Epithelial cell of proximal tubule (primary cell): ENCODE results near the gene SEMA3F. TPM values are rescaled to one million over a fixed set of nuclear protein-coding genes. Genes with fewer than 3 reads are reported as not detected.

Experiments
- DNase-seq: peaks from one replicate; pipeline ENCODE4 v3.0.0-alpha.2; 2011; ENCODE audit warnings: low read depth
- H3K4me3 ChIP-seq: 2 replicates; pipeline ENCODE4 v1.5.1; 2011; ENCODE audit warnings: low read depth, mild to moderate bottlenecking, low read length
- total RNA-seq: library from RNA; depleted of rRNA; stranded (reverse); fragments of >200 nt; gene quantifications from 2 replicates; pipeline ENCODE4 v1.2.3, GENCODE V29; 2015
- TF ChIP-seq, protein P1 (sequence below): conservative IDR thresholded peaks from 2 replicates; pipeline ENCODE4 v1.5.1; 2012; ENCODE audit warnings: low read depth, mild to moderate bottlenecking, low read length

SEMA3F gene
- total RNA-seq, 1 donor from 2014 or later: 58.6 TPM

DNA sequence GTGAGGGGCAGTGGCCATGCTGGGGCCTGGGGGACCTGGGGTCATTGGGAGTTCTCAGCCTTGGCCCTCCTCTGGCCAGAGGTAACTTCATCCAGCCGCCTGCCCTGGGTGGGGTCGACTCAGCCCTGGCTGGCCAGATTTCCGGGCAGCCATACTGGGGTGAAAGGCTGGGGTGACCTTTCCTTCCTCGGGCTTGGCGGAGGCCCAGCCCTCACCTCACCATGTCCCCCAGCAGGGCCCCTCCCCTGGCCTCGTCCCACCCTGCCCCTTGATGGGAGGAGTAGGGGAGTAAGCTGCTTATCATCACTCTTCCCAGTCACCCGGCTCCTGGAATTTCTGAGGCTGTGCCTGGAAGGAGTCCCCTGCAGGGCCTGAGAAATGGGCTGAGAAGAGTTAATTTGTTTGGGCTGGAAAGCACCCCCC, 5.4 kb downstream of the SEMA3F start:
- H3K4me3 ChIP-seq: no peak overlapping the region
- no peak for DNase-seq
- TF ChIP-seq, protein P1, sequence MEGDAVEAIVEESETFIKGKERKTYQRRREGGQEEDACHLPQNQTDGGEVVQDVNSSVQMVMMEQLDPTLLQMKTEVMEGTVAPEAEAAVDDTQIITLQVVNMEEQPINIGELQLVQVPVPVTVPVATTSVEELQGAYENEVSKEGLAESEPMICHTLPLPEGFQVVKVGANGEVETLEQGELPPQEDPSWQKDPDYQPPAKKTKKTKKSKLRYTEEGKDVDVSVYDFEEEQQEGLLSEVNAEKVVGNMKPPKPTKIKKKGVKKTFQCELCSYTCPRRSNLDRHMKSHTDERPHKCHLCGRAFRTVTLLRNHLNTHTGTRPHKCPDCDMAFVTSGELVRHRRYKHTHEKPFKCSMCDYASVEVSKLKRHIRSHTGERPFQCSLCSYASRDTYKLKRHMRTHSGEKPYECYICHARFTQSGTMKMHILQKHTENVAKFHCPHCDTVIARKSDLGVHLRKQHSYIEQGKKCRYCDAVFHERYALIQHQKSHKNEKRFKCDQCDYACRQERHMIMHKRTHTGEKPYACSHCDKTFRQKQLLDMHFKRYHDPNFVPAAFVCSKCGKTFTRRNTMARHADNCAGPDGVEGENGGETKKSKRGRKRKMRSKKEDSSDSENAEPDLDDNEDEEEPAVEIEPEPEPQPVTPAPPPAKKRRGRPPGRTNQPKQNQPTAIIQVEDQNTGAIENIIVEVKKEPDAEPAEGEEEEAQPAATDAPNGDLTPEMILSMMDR: no peak

DNA sequence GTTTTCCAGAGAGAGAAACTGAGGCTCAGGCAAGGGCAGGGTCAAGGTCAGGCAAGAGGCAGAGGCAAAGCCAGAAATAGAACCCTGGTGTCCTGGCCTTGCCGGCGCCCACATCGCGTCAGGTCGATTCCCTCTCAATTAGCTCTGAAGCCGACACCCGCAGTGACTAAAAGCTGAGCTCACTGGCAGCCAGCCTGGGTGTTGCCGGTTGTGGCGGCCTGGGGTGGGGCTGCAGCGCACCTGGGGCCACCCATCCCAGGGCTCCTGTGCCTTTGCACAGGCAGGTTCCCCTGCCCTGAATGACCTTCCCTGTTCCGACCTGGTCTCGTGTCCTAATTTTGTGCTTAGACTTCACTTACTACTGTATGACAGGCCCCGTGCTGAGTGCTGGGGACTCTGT, 6.2 kb downstream of the SEMA3F start:
- H3K4me3 ChIP-seq: no peak overlapping the region
- TF ChIP-seq, protein P1: no peak
- no peak for DNase-seq

DNA sequence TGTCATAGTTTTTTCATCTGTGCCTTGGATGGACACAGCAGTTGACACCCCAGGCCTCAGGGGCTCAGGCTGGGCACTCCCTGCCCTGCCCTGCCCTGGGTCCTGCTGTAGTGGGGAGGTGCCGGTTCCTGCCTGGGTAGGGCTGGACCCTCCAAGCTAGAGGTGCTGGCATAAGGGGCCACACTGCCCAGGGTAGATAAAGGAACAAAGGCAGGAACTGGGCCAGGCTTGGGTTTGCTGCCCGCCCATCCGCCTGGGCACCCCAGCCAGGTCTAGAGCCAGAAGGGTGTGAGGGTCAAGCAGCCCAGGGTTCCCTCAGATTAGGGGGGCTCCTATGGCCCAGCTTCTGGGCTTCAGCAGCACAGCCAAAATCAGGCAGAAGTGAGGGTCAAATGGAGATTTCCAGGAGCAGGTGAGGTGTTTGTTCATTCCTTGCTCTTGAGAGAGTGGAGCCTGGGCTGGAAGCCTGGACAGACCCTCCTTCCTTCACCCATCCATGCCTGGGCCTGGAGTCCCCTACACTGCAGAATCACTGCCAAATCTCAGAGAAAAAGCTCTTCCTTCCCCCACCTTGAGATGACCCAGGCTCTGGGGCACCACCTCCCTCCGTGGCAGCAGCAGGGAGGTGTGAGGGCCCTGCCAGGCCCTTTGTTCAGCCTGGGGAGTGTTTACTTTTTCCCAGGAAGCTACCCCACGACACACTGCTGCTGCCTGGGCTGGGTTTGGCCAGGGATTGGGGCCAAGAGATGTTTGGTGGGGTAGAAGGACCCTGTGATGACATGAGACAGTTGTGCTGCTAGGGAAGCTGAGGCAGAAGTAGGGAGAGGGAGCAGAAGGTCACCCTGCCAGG, 7.1 kb downstream of the SEMA3F start:
- no peak for DNase-seq
- TF ChIP-seq, protein P1: no peak

DNA sequence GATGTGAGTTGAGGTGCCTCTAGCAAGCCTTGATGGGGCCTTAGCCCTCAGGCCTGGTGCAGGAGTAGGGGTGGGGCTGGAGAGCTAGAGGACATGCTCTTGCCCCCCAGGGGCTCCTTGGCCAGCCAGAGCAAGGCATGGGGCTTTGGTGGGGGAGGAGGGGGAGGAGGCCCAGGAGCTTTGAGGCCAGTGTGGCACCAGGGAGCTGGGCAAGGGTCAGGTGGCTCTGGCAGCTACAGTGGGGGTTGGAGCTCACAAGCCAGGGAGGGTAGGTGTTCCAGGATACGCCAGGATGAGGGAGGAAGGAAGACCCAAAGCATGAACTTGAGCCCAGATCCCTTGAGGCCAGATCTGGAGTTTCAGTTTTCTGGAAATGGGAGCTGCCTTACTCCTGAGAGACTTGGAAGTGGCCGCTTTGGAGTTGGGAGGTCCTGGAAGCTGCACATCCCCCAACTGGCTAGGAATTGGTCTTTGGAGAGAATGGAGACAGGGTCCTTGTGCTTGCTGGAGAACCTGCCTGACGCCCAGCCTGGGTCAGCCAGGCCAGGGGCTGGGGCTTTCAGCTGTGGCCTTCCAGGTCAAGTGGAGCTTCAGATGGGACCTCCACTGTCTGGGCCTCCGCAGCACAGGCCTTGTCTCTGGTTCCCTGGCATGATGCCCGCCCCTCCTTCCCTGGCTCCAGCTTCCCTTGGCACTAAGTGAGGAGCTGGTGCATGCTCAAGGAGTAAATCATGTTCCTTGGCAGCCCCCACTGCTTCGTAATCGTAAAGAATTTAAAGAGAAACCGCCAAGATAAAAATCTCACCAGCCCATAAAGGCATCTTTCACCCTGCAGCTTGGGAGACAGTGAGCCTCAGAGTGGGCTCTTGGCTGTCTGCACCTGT, 8.7 kb downstream of the SEMA3F start:
- DNase-seq: no peak
- H3K4me3 ChIP-seq: no peak overlapping the region
- TF ChIP-seq, protein P1: no peak

More for the DNA sequence above, 7.1 kb downstream of the SEMA3F start:
- H3K4me3 ChIP-seq: no peak overlapping the region

DNA sequence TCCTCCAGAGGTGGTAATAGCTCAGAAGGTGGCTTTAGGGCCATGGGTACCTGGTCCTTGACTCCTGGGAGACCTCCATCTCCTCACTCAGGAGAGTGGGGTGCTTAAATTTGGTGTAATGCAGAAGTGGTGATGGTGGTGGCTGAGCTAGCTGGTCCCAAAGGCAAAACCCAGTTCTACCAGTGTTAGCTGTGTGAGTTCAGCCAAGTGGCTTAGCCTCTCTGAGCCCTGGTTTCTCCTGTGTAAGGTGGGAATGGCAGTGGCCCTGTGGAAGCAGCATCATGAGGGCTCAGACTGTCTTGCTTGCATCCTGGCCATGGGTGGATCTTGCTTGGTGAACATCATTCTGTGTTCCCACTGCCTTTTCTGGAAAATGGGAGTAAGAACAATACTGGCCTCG, 9.4 kb downstream of the SEMA3F start:
- TF ChIP-seq, protein P1: no peak
- H3K4me3 ChIP-seq: no peak overlapping the region
- no peak for DNase-seq

DNA sequence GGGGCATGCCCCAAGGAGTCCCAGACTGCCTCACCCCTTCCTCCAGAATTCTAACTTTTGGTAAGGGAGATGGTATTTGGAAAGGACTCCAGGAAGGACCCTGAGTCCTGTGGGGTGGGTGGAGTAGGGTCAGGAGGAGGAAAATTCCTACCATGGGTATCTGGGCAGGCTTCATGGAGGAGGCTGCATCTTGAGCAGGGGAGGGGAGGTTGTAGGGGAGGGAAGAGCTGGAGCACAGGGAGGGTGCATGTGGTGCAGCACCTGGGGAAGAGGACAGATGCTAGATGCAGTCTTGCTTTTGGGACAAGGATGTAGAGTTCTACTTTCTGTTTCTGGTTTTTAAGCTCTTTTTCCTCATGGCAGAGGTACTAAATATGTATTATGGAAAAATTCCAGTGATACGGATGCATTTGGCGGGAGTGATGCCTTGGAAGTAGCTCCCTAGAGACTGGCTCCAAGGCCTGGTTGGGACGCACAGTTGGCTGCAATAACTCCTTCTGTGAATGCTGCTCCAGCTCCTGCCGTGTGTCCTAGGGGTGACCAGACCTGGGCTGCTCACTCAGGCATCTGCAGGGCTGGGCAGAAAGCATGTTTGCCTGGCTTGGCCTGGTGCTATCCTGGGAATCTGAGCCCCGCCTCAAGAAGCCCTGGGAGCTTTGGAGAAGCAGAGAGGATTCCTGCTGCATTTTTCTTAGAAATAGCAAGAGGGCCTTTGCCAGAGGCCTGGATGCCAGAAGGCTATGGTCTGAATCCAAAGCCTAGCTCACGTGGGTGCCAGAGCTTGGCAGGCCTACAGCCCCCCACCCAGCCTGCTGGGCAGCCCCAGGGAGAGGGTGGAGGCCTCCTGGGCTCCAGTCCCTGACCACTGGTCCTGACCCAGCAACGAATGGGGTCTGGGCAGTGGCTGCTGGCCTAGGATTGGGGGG, 10.1 kb downstream of the SEMA3F start:
- no peak overlapping the region for H3K4me3 ChIP-seq
- TF ChIP-seq, protein P1: no peak
- DNase-seq: no peak
